ENCODE measurements around the gene DCST1.

DNA sequence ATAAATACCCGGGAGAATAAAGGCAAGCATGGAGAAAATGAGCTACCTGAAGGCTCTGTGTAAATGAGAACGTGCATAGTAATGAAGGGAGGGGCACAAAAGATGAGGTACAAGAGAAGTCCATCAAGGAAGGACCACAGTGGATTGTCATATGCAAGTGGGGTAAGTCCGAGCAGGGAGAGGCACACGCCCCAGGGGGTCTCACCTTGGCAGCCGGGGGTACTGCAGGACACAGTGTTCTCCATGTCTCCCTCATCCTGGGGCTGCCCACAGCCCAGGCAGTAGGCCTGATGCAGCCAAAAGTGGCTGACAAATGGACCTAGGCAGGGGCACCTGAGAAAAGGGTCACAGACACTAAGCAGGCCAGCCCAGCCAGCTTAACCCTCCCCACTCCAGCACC lies 10.0 kb upstream of the DCST1 start:
- TF ChIP-seq, protein P1, sequence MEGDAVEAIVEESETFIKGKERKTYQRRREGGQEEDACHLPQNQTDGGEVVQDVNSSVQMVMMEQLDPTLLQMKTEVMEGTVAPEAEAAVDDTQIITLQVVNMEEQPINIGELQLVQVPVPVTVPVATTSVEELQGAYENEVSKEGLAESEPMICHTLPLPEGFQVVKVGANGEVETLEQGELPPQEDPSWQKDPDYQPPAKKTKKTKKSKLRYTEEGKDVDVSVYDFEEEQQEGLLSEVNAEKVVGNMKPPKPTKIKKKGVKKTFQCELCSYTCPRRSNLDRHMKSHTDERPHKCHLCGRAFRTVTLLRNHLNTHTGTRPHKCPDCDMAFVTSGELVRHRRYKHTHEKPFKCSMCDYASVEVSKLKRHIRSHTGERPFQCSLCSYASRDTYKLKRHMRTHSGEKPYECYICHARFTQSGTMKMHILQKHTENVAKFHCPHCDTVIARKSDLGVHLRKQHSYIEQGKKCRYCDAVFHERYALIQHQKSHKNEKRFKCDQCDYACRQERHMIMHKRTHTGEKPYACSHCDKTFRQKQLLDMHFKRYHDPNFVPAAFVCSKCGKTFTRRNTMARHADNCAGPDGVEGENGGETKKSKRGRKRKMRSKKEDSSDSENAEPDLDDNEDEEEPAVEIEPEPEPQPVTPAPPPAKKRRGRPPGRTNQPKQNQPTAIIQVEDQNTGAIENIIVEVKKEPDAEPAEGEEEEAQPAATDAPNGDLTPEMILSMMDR (IDR thresholded peaks at IDR 0.05): no peak
- no peak for TF ChIP-seq POLR2A (IDR thresholded peaks at IDR 0.05)
